Central memory CD8-positive, alpha-beta T cell (primary cell): Measurements from ENCODE around the gene FUOM.
"Not testable (repeated sequence)": the region's sequence is repeated elsewhere in the genome, so short reads cannot be mapped to it uniquely, and the experiment has no call there.

Experiments
- ATAC-seq: fragments of 150-1000 bp; cut with Tn5 transposase; replicated peaks from 2 replicates; pipeline ENCODE4 v1.10.0; 2022; ENCODE audit warnings: mild to moderate bottlenecking, moderate FRiP score, moderate number of reproducible peaks; ENCODE audit not compliant: poor library complexity, severe bottlenecking; ENCODE audit errors: extremely low read depth
- DNase-seq, 2 donors: peaks; one replicate each; pipeline ENCODE4 v3.0.0; 2021; ENCODE audit warnings: low spot score in 2 of 2
- H3K27ac Mint-ChIP-seq: one replicate; pipeline ENCODE4 v1.8.0; 2022; ENCODE audit warnings: low read depth, mild to moderate bottlenecking, moderate library complexity, mixed read lengths
- H3K27me3 Mint-ChIP-seq: one replicate; pipeline ENCODE4 v1.8.0; 2022; ENCODE audit warnings: mixed read lengths
- H3K36me3 Mint-ChIP-seq: one replicate; pipeline ENCODE4 v1.8.0; 2022; ENCODE audit warnings: mild to moderate bottlenecking, moderate library complexity, mixed read lengths; ENCODE audit not compliant: insufficient read depth
- H3K4me1 Mint-ChIP-seq: one replicate; pipeline ENCODE4 v1.8.0; 2022; ENCODE audit warnings: mixed read lengths
- H3K4me3 Mint-ChIP-seq: one replicate; pipeline ENCODE4 v1.8.0; 2022; ENCODE audit warnings: mild to moderate bottlenecking, moderate library complexity, mixed read lengths
- H3K9me3 Mint-ChIP-seq: one replicate; pipeline ENCODE4 v1.8.0; 2022; ENCODE audit warnings: mixed read lengths

FUOM gene

DNA sequence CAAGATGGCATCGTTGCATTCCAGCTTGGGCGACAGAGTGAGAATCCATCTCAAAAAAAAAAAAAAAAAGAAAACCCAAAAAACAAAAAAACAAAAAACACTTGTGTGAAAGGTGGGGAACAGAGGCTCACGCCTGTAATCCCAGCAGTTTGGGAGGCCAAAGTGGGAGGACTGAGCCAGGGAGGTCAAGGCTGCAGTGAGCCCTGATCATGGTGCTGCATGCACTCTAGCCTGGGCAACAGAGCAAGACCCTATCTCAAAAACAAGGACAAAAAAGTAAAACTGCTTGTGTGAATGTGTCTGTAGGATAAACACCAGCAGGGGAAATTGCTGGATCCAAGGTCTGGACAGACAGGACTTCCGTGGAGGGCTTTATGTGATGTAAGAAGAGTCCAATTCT is 25.7 kb upstream of the FUOM start:
- Mint-ChIP-seq H3K9me3 (no peaks in the 10 kb centered on the region), H3K27ac (no peak overlapping the region), H3K4me3 (no peak overlapping the region), H3K27me3 (no peaks in the 10 kb centered on the region), H3K4me1 (peaks cover 10% of the 10 kb centered on the region), H3K36me3 (peaks cover 9% of the 10 kb centered on the region)
- DNase-seq (no peak), ATAC-seq (no peak)

DNA sequence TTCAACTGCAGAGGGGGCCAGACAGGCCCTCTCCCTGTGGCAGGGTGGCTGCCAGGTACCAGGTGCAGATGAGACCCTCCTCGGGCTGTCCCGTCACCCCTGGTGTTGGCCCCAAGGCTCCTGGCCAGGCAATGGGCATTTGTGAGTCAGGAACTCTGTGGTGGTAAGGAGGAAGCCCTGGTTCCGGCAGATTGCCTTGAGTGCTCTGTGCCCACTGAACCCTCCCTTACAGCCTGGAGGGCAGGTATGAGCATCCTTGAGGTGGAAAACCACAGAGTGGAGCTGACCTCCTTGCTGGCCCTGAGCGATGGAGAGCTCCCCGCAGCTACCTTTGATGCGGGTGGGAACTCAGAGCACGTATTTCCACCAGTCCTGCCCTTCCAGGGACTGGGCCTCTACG is 23.2 kb upstream of the FUOM start:
- ATAC-seq: no peak
- peaks cover 5% of the 10 kb centered on the region for H3K4me1 Mint-ChIP-seq
- no peak overlapping the region for H3K27ac Mint-ChIP-seq
- peaks cover 10% of the 10 kb centered on the region for H3K36me3 Mint-ChIP-seq
- DNase-seq: no peak
- no peaks in the 10 kb centered on the region for H3K27me3 Mint-ChIP-seq
- peak overlapping the region; percentile 76 for H3K4me3 Mint-ChIP-seq
- H3K9me3 Mint-ChIP-seq: no peaks in the 10 kb centered on the region

GRCh38 chr10:133379801-133380666 is 22.2 kb upstream of the FUOM start:
- H3K9me3 Mint-ChIP-seq: no peaks in the 10 kb centered on the region
- ATAC-seq (no peak), DNase-seq (no peak)
- no peak overlapping the region for H3K27ac Mint-ChIP-seq
- peak overlapping the region; percentile 76 for H3K4me3 Mint-ChIP-seq
- peaks cover 10% of the 10 kb centered on the region for H3K36me3 Mint-ChIP-seq
- no peaks in the 10 kb centered on the region for H3K27me3 Mint-ChIP-seq
- H3K4me1 Mint-ChIP-seq: peaks cover 5% of the 10 kb centered on the region

- peak within 1 kb of the TSS; percentile 76 for H3K4me3 Mint-ChIP-seq
- H3K9me3 Mint-ChIP-seq: no peaks in the 10 kb centered on the region
- ATAC-seq: peak; percentile 67
- no peaks in the 10 kb centered on the region for H3K27me3 Mint-ChIP-seq
- H3K36me3 Mint-ChIP-seq: peaks cover 9% of the 10 kb centered on the region
- peak in 1 of 2 donors; percentile 36 for DNase-seq
- no peak within 1 kb of the TSS for H3K27ac Mint-ChIP-seq
- H3K4me1 Mint-ChIP-seq: peaks cover 5% of the 10 kb centered on the region
These were observed 21.5 kb upstream of the FUOM start, which contains the start of gene PAOX for GRCh38 chr10:133379152-133379800. Gene PAOX, plus strand, starts transcription at chr10:133379262. Its CDS starts 55 bp downstream, at chr10:133379317.

DNA sequence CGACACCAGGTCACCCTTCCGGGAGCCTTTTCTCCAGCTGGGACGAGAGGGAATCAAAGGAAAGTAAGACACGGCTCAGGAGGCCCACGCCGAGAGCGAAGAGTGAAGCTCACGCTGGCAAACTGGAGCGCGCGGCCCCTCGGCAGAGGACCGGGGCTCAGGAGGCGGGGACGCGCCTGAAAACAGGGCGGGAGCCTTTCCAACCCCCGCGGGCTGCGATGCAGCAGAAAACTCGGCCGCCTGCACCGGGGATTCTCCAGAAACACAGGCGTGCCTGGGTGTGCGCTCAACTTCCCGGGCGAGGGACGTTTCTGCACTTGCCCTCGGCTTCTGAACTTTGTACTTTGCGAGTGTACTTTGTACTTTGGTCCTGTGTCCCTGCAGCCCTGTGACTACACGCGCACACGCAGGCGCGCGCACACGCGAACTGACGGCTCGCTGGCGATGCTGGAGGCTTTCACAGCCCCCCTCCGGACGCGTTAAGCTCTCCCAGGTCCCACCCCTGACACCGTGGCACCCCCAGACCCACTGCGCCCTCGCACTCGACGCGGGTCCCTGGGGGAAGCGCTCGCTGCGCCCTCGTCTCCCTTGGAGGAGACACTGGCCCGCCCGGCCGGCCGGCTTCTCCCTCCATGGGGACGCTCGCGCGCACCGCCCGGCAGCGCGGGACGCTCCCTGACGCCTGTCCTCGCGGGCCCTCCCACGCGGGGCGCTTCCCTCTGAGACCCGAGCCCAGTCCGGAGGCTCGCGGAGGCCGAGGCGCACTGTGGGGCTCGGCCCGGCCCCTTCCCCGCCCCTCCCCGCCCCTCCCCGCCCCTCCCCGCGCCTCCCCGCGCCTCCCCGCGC is 20.7 kb upstream of the FUOM start:
- H3K27me3 Mint-ChIP-seq: no peaks in the 10 kb centered on the region
- peaks cover 11% of the 10 kb centered on the region for H3K4me1 Mint-ChIP-seq
- DNase-seq: peak in 1 of 2 donors; percentile 39
- no peaks in the 10 kb centered on the region for H3K9me3 Mint-ChIP-seq
- H3K36me3 Mint-ChIP-seq: peaks cover 11% of the 10 kb centered on the region
- H3K27ac Mint-ChIP-seq: no peak overlapping the region
- ATAC-seq: peak; percentile 55
- peak overlapping the region; percentile 71 for H3K4me3 Mint-ChIP-seq

DNA sequence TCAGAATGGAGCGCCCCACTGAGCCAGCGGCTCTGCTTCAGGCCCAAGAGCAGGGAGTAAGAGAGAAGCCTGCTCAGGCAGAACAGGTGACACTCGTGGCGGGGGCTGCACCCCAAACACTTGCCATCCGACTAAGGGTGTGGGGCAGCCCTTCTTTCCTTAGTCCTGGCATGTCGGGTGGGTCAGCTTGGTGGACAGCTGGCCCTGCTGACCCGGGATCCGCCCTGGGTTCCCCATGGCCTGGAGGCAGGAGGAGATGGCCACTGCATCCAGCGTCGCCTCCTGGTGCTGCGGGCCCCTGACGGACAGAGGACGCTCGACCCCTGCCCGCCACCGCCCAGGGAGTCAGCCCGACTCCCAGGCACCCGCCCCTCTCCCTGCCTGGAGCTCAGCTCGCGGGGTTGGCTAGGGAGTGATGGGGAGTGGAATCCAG is 20.0 kb upstream of the FUOM start:
- DNase-seq (no peak), ATAC-seq (no peak)
- H3K27me3 Mint-ChIP-seq: no peaks in the 10 kb centered on the region
- H3K36me3 Mint-ChIP-seq: peaks cover 11% of the 10 kb centered on the region
- H3K9me3 Mint-ChIP-seq: no peaks in the 10 kb centered on the region
- peak overlapping the region; percentile 71 for H3K4me3 Mint-ChIP-seq
- H3K27ac Mint-ChIP-seq: no peak overlapping the region
- H3K4me1 Mint-ChIP-seq: peaks cover 11% of the 10 kb centered on the region

DNA sequence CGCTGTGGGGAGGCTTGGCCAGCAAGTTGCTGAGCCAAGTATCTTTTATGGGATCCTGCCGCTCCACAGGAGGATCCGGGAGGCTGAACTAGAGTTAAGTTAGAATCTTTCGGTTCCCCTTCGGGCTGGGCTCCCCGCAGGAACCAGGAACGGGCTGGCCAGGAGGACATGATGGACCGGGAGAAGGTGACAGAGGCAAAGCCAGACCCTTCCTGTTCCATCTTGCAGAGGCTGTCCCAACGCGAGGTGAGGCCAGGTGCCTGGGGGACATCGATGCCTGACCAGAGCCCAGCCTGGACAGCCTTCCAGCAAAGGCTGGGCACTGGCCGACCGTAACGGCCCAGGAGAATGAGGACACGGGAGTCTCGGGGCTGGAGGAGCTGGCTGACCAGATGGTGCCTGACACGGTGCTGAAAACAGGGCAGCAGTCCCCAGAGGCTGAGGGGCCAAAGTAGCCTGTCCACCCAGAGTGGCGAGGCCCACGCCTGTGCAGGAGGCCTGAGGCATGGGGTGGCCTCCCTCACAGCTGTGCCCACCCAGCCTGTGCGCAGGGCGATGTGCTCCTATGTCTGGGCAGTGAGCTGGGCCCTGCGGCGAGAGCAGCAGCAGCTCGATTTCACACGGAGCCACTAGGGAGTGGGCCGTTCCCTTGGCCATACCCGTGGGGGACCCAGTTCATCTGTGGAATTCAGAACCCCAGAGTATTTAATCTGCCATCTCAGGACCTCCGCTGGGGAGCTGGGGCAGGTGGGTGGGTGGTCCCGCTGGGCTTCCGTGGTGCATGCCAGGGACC is 19.4 kb upstream of the FUOM start:
- H3K4me3 Mint-ChIP-seq: peak overlapping the region; percentile 71

GRCh38 chr10:133376183-133376582 is 18.4 kb upstream of the FUOM start:
- H3K9me3 Mint-ChIP-seq, ATAC-seq, H3K4me1 Mint-ChIP-seq, H3K36me3 Mint-ChIP-seq, H3K27me3 Mint-ChIP-seq, DNase-seq, H3K27ac Mint-ChIP-seq: not testable (repeated sequence)
- peak overlapping the region; percentile 71 for H3K4me3 Mint-ChIP-seq

More for the DNA sequence above, 19.4 kb upstream of the FUOM start:
- peaks cover 11% of the 10 kb centered on the region for H3K4me1 Mint-ChIP-seq
- DNase-seq (no peak), ATAC-seq (no peak)
- H3K27me3 Mint-ChIP-seq: no peaks in the 10 kb centered on the region
- peaks cover 10% of the 10 kb centered on the region for H3K36me3 Mint-ChIP-seq
- no peak overlapping the region for H3K27ac Mint-ChIP-seq
- no peaks in the 10 kb centered on the region for H3K9me3 Mint-ChIP-seq

- peaks cover 9% of the 10 kb centered on the region for H3K36me3 Mint-ChIP-seq
- H3K4me1 Mint-ChIP-seq: peaks cover 6% of the 10 kb centered on the region
- no peak overlapping the region for H3K27ac Mint-ChIP-seq
- ATAC-seq (no peak), DNase-seq (no peak)
- H3K9me3 Mint-ChIP-seq: no peaks in the 10 kb centered on the region
- peak overlapping the region; percentile 77 for H3K4me3 Mint-ChIP-seq
- no peaks in the 10 kb centered on the region for H3K27me3 Mint-ChIP-seq
These were observed 17.7 kb upstream of the FUOM start for GRCh38 chr10:133375357-133376115.

DNA sequence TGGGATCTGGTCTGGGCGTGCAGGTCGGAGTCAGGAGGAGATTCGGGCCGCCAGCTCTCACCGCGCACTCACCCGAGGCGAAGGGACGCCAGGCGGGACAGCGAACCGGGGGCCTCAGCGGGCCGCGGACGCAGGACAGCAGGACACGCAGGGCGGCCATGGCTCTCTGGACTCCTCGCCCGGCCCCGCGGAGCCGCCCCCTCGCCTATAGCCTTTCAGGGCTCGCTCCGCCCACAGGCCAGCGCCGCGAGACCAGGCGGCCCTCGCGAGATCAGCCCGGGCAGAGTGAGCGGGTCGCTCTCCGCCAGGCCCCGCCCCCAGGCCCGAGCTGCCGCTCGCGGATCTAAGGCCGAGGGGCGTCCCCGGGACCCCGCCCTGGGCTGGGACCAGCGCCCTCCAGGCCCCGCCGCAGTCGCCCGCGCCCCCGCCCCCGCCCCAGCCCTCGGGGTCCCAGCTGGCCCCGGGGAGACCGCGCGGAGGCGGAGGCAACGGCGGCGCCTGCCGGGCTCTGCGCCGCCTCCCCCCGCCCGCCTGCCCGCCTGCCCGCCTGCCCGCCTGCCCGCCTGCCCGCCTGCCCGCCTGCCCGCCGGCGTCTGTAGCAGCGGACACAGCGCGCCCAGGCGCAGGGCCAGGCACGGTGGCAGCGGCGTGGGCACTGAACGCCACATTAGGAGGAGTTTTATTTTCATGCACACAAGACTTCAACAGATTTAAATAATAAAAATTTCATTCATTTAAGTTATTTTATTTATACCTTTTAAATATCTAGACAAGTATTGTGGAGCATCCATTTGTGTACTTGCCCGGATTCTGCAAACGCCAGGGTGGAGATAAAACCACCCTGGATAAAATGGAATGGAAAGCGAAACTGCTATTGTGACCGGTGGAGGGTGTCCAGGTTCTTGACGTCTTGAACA is 15.6 kb upstream of the FUOM start, which contains the start of gene ECHS1:
ECHS1 (minus strand) TSS at position 181 of the 917 bp plus-strand sequence; CDS start at position 160, 21 bp downstream.
- no peaks in the 10 kb centered on the region for H3K27me3 Mint-ChIP-seq
- peaks cover 6% of the 10 kb centered on the region for H3K4me1 Mint-ChIP-seq
- no peaks in the 10 kb centered on the region for H3K9me3 Mint-ChIP-seq
- H3K36me3 Mint-ChIP-seq: peaks cover 11% of the 10 kb centered on the region
- peak within 1 kb of the TSS; percentile 77 for H3K4me3 Mint-ChIP-seq
- H3K27ac Mint-ChIP-seq: no peak within 1 kb of the TSS
- DNase-seq: peak; percentile 83 to 85
- peak; percentile 99 for ATAC-seq
